CD8-positive, alpha-beta memory T cell (primary cell): Measurements from ENCODE around the gene MRE11. TPM values are rescaled to one million over a fixed set of nuclear protein-coding genes. Genes with fewer than 3 reads are reported as not detected.

ENCODE experiments used
- CTCF ChIA-PET: fragments of 350-600 bp; sonication (Branson Sonifier 250); formaldehyde crosslinking; loops from one replicate; lab custom pipeline; 2021; ENCODE audit warnings: antibody characterized with exemption; lab: Charles Lee
- POLR2A ChIA-PET: fragments of 350-600 bp; sonication (Branson Sonifier 250); formaldehyde crosslinking; loops from one replicate; lab custom pipeline; 2021; ENCODE audit warnings: antibody characterized with exemption; lab: Charles Lee
- DNase-seq, 5 donors: peaks; one replicate each; pipeline versions ENCODE4 v3.0.0 to v3.0.0-alpha.2; 2020 to 2022; ENCODE audit warnings: mixed read lengths in 1 of 5
- H3K27ac ChIP-seq: one replicate; pipeline ENCODE4 v1.7.0; 2013; ENCODE audit warnings: low read depth, mild to moderate bottlenecking, low read length, moderate library complexity
- H3K27me3 ChIP-seq: 2 replicates; pipeline ENCODE4 v1.7.0; 2013; ENCODE audit warnings: low read length, mild to moderate bottlenecking; ENCODE audit not compliant: insufficient read depth, poor library complexity, severe bottlenecking
- H3K36me3 ChIP-seq: 2 replicates; pipeline ENCODE4 v1.7.0; 2013; ENCODE audit warnings: mild to moderate bottlenecking, low read length, moderate library complexity; ENCODE audit not compliant: insufficient read depth
- H3K4me1 ChIP-seq: 2 replicates; pipeline ENCODE4 v1.7.0; 2013; ENCODE audit warnings: mild to moderate bottlenecking, low read length, moderate library complexity; ENCODE audit not compliant: insufficient read depth
- H3K4me3 ChIP-seq: 2 replicates; pipeline ENCODE4 v1.7.0; 2013; ENCODE audit warnings: mild to moderate bottlenecking, low read length
- H3K9me3 ChIP-seq: 2 replicates; pipeline ENCODE4 v1.7.0; 2013; ENCODE audit warnings: mild to moderate bottlenecking, low read length
- H3K27ac Mint-ChIP-seq, 8 donors: one replicate each; pipeline ENCODE4 v1.8.0; 2020 to 2021; ENCODE audit warnings: mixed read lengths in 8 of 8, mild to moderate bottlenecking in 6 of 8, inconsistent platforms in 3 of 8, moderate library complexity in 3 of 8
- H3K27me3 Mint-ChIP-seq, 2 donors: one replicate each; pipeline ENCODE4 v1.8.0; 2020 to 2021; ENCODE audit warnings: mixed read lengths in 2 of 2, mild to moderate bottlenecking in 1 of 2, moderate library complexity in 1 of 2
- H3K36me3 Mint-ChIP-seq, 3 donors: one replicate each; pipeline ENCODE4 v1.8.0; 2020 to 2021; ENCODE audit warnings: mixed read lengths in 3 of 3, inconsistent platforms in 1 of 3, mild to moderate bottlenecking in 1 of 3
- H3K4me1 Mint-ChIP-seq, 3 donors: one replicate each; pipeline ENCODE4 v1.8.0; 2020 to 2021; ENCODE audit warnings: mixed read lengths in 3 of 3, inconsistent platforms in 1 of 3, mild to moderate bottlenecking in 1 of 3
- H3K4me3 Mint-ChIP-seq, 7 donors: one replicate each; pipeline ENCODE4 v1.8.0; 2020 to 2021; ENCODE audit warnings: mixed read lengths in 7 of 7, mild to moderate bottlenecking in 6 of 7, moderate library complexity in 4 of 7, inconsistent platforms in 2 of 7
- H3K9me3 Mint-ChIP-seq, 5 donors: one replicate each; pipeline ENCODE4 v1.8.0; 2020 to 2022; ENCODE audit warnings: mixed read lengths in 5 of 5, mild to moderate bottlenecking in 3 of 5, moderate library complexity in 2 of 5, inconsistent platforms in 1 of 5
- polyA plus RNA-seq: library from polyadenylated mRNA; unstranded; fragments of 300-500 nt; fragmentation: Illumina TruSeq; gene quantifications from one replicate; pipeline ENCODE4 v1.2.3, GENCODE V29; 2021
- total RNA-seq, 2 experiments: library from RNA; stranded (reverse); gene quantifications; one replicate each; pipeline ENCODE4 v1.2.3, GENCODE V29; 2021

MRE11 gene
- total and polyA plus RNA-seq, 3 experiments from 2014 or later: 14.4 to 40.0 (median 39.8) TPM

GRCh38 chr11:94417386-94417987 lies 76.2 kb downstream of the MRE11 start:
- H3K4me3 Mint-ChIP-seq: no peak overlapping the region
- no peaks in the 10 kb centered on the region for H3K9me3 Mint-ChIP-seq
- POLR2A ChIA-PET: no interaction called here
- no peaks in the 10 kb centered on the region for H3K9me3 ChIP-seq
- no peaks in the 10 kb centered on the region for H3K36me3 ChIP-seq
- H3K4me1 Mint-ChIP-seq: no peaks in the 10 kb centered on the region
- H3K27ac ChIP-seq: no peak overlapping the region
- CTCF ChIA-PET: no interaction called here
- H3K4me1 ChIP-seq: no peaks in the 10 kb centered on the region
- H3K4me3 ChIP-seq: no peak overlapping the region
- H3K27ac Mint-ChIP-seq: no peak overlapping the region
- no peaks in the 10 kb centered on the region for H3K27me3 Mint-ChIP-seq
- no peak for DNase-seq
- H3K36me3 Mint-ChIP-seq: peaks cover 8 to 48% (median 23%) of the 10 kb centered on the region in 3 donors
- no peaks in the 10 kb centered on the region for H3K27me3 ChIP-seq

GRCh38 chr11:94405062-94405833 lies 88.4 kb downstream of the MRE11 start:
- Mint-ChIP-seq H3K4me1 (peaks cover 6 to 8% (median 8%) of the 10 kb centered on the region in 3 donors), H3K9me3 (peaks cover 14 to 70% (median 41%) of the 10 kb centered on the region in 5 donors), H3K4me3 (no peak overlapping the region), H3K36me3 (peaks cover 6 to 47% (median 9%) of the 10 kb centered on the region in 3 donors), H3K27me3 (peaks cover 19 to 22% of the 10 kb centered on the region in 2 donors), H3K27ac (no peak overlapping the region)
- ChIA-PET CTCF (no interaction called here), POLR2A (no interaction called here)
- no peaks in the 10 kb centered on the region for H3K4me1 ChIP-seq
- no peaks in the 10 kb centered on the region for H3K9me3 ChIP-seq
- no peaks in the 10 kb centered on the region for H3K27me3 ChIP-seq
- no peak overlapping the region for H3K4me3 ChIP-seq
- no peaks in the 10 kb centered on the region for H3K36me3 ChIP-seq
- H3K27ac ChIP-seq: no peak overlapping the region
- DNase-seq: no peak

- DNase-seq: no peak
- ChIA-PET POLR2A (no interaction called here), CTCF (no interaction called here)
- no peaks in the 10 kb centered on the region for H3K36me3 ChIP-seq
- peaks cover 3% of the 10 kb centered on the region for H3K27me3 ChIP-seq
- H3K4me3 Mint-ChIP-seq: no peak overlapping the region
- H3K27ac Mint-ChIP-seq: no peak overlapping the region
- H3K36me3 Mint-ChIP-seq: peaks cover 0 to 25% (median 1%) of the 10 kb centered on the region in 3 donors
- H3K4me1 Mint-ChIP-seq: peaks cover 6 to 8% (median 8%) of the 10 kb centered on the region in 3 donors
- no peak overlapping the region for H3K27ac ChIP-seq
- no peak overlapping the region for H3K4me3 ChIP-seq
- H3K27me3 Mint-ChIP-seq: peaks cover 36 to 43% of the 10 kb centered on the region in 2 donors
- no peaks in the 10 kb centered on the region for H3K4me1 ChIP-seq
- H3K9me3 Mint-ChIP-seq: peaks cover 9 to 49% (median 21%) of the 10 kb centered on the region in 5 donors
- no peaks in the 10 kb centered on the region for H3K9me3 ChIP-seq
Observed at GRCh38 chr11:94402355-94402754, 91.3 kb downstream of the MRE11 start.

GRCh38 chr11:94401773-94402265 lies 91.8 kb downstream of the MRE11 start:
- H3K36me3 ChIP-seq: no peaks in the 10 kb centered on the region
- peaks cover 3% of the 10 kb centered on the region for H3K27me3 ChIP-seq
- Mint-ChIP-seq H3K27ac (no peak overlapping the region), H3K36me3 (peaks cover 0 to 21% (median 1%) of the 10 kb centered on the region in 3 donors), H3K4me3 (no peak overlapping the region), H3K27me3 (peaks cover 36 to 43% of the 10 kb centered on the region in 2 donors), H3K9me3 (peaks cover 8 to 43% (median 16%) of the 10 kb centered on the region in 5 donors), H3K4me1 (peaks cover 6 to 8% (median 8%) of the 10 kb centered on the region in 3 donors)
- CTCF ChIA-PET: no interaction called here
- no peak overlapping the region for H3K4me3 ChIP-seq
- H3K27ac ChIP-seq: no peak overlapping the region
- DNase-seq: no peak
- POLR2A ChIA-PET: no interaction called here
- no peaks in the 10 kb centered on the region for H3K4me1 ChIP-seq
- no peaks in the 10 kb centered on the region for H3K9me3 ChIP-seq

GRCh38 chr11:94400839-94401772 lies 92.5 kb downstream of the MRE11 start, which contains the start of gene GPR83:
GPR83 (minus strand) TSS chr11:94401419; CDS start chr11:94401247, 172 bp downstream.
- no peak for DNase-seq
- peaks cover 6 to 8% (median 8%) of the 10 kb centered on the region in 3 donors for H3K4me1 Mint-ChIP-seq
- Histone ChIP-seq H3K4me1 (no peaks in the 10 kb centered on the region), H3K4me3 (no peak within 1 kb of the TSS), H3K27me3 (peaks cover 3% of the 10 kb centered on the region), H3K9me3 (no peaks in the 10 kb centered on the region), H3K27ac (no peak within 1 kb of the TSS), H3K36me3 (no peaks in the 10 kb centered on the region)
- peaks cover 0 to 18% (median 1%) of the 10 kb centered on the region in 3 donors for H3K36me3 Mint-ChIP-seq
- H3K27me3 Mint-ChIP-seq: peaks cover 36 to 43% of the 10 kb centered on the region in 2 donors
- ChIA-PET POLR2A (no interaction called here), CTCF (no interaction called here)
- H3K27ac Mint-ChIP-seq: peak within 1 kb of the TSS in 2 of 8 donors; percentile 27 to 48
- peaks cover 5 to 37% (median 12%) of the 10 kb centered on the region in 5 donors for H3K9me3 Mint-ChIP-seq
- H3K4me3 Mint-ChIP-seq: peak within 1 kb of the TSS in 3 of 7 donors; percentile 21 to 63 (median 43)

GRCh38 chr11:94400457-94400838 lies 93.2 kb downstream of the MRE11 start:
- peaks cover 0 to 32% (median 11%) of the 10 kb centered on the region in 5 donors for H3K9me3 Mint-ChIP-seq
- peaks cover 6 to 8% (median 8%) of the 10 kb centered on the region in 3 donors for H3K4me1 Mint-ChIP-seq
- peak overlapping the region in 2 of 7 donors; percentile 21 to 43 for H3K4me3 Mint-ChIP-seq
- H3K36me3 ChIP-seq: no peaks in the 10 kb centered on the region
- H3K27ac ChIP-seq: no peak overlapping the region
- POLR2A ChIA-PET: no interaction called here
- H3K4me1 ChIP-seq: no peaks in the 10 kb centered on the region
- no peak for DNase-seq
- CTCF ChIA-PET: no interaction called here
- H3K4me3 ChIP-seq: no peak overlapping the region
- peak overlapping the region in 1 of 8 donors; percentile 48 for H3K27ac Mint-ChIP-seq
- H3K36me3 Mint-ChIP-seq: peaks cover 0 to 14% (median 1%) of the 10 kb centered on the region in 3 donors
- H3K27me3 Mint-ChIP-seq: peaks cover 38 to 43% of the 10 kb centered on the region in 2 donors
- peaks cover 3% of the 10 kb centered on the region for H3K27me3 ChIP-seq
- H3K9me3 ChIP-seq: no peaks in the 10 kb centered on the region

- H3K27ac Mint-ChIP-seq: no peak overlapping the region
- H3K27me3 Mint-ChIP-seq: peaks cover 40 to 43% of the 10 kb centered on the region in 2 donors
- CTCF ChIA-PET: no interaction called here
- DNase-seq: no peak
- Histone ChIP-seq H3K27ac (no peak overlapping the region), H3K4me3 (no peak overlapping the region), H3K4me1 (no peaks in the 10 kb centered on the region), H3K9me3 (no peaks in the 10 kb centered on the region), H3K27me3 (peaks cover 3% of the 10 kb centered on the region), H3K36me3 (no peaks in the 10 kb centered on the region)
- peaks cover 0 to 11% (median 1%) of the 10 kb centered on the region in 3 donors for H3K36me3 Mint-ChIP-seq
- peaks cover 0 to 30% (median 8%) of the 10 kb centered on the region in 5 donors for H3K9me3 Mint-ChIP-seq
- peaks cover 6 to 8% (median 8%) of the 10 kb centered on the region in 3 donors for H3K4me1 Mint-ChIP-seq
- POLR2A ChIA-PET: no interaction called here
- no peak overlapping the region for H3K4me3 Mint-ChIP-seq
Observed at GRCh38 chr11:94400050-94400449, 93.6 kb downstream of the MRE11 start.
